HG02678 (cell line): ENCODE results near the gene SSNA1.

Source experiments
- ATAC-seq: cut with Tn5 transposase; IDR thresholded peaks from one replicate; pipeline ENCODE4 v1.9.1; 2021; ENCODE audit warnings: mild to moderate bottlenecking, moderate library complexity; ENCODE audit not compliant: unreplicated experiment

SSNA1 gene

DNA sequence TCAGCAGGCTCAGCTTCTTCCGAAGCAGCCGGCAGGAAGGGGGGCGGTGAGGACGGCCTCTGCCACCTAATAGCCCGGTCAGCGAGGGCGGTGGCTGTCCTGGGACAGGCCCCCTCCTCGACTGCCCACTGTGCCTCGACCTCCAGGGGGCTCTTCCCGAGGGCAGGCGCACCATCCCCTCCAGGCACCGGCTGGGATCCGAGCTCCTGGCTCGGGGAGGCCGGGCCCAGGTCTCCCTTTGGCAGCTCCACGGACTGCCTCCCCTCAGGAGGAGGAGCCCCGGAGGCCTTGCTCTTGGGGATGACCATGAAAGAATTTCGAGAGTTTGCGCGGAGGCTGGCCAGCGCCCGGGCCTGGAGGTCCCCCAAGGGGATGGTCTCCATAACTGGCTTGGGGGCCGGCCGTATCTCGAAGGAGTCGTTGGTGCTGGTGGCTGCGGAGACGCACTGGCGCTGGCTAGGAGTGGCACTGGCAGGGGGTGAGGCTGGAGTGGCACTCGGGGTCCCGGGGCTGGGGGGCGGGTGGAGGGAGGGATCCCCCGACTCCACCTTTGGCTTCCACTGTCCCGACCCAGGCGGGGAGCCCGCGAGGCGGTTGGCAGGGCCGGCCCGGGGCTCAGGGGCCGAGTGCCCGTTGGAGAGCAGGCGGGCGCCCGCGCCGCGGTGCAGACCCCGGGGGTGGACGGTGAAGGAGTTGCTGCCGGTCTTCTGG lies 11.1 kb downstream of the SSNA1 start:
- no peak for ATAC-seq

DNA sequence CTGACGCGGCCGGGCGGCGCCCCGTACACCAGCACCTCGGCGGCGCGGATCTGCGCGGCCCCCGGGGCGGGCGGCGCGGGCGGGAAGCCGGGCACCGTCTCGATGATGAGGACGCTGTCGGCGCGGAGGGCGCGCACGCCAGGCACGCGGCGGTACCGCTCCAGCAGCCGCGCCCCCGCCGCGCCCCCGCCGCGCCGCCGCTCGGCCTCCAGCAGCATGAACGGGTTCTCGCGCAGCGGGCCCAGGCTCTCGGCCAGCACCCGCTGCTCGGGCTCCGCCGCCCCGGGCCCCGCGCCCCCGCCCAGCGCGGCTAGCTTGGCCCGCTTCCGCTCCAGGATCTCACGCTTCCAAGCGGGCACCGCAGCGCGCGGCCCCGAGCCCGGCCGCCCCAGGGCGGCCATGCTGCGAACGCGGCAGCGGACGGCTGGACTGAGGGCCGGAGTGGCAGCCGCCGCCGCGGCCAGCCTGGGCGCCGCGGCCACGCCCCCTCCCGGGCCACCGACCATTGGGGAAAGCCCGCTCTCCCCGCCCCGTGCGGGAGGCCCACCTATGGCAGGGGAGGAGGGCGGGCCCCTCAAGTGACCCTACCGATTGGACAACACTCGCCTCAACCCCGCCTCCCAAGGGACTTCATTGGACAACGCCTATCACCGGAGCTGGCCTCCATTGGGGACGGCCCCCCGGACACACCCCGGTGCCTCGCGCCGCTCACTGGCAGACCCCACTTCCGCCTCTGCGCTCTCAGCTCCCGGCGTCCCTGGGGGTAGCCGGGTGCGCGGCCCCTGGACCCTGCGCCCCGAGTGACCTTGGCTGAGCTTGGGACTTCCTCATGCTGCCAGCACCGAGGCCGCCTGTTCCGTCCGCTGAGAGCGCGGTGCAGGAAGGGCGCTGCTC lies 12.1 kb downstream of the SSNA1 start, which contains the start of gene TPRN:
Gene TPRN (minus strand): TSS at position 431 of the 894 bp plus-strand sequence. CDS start 30 bp downstream, at position 401.
- peak; percentile 91 for ATAC-seq

DNA sequence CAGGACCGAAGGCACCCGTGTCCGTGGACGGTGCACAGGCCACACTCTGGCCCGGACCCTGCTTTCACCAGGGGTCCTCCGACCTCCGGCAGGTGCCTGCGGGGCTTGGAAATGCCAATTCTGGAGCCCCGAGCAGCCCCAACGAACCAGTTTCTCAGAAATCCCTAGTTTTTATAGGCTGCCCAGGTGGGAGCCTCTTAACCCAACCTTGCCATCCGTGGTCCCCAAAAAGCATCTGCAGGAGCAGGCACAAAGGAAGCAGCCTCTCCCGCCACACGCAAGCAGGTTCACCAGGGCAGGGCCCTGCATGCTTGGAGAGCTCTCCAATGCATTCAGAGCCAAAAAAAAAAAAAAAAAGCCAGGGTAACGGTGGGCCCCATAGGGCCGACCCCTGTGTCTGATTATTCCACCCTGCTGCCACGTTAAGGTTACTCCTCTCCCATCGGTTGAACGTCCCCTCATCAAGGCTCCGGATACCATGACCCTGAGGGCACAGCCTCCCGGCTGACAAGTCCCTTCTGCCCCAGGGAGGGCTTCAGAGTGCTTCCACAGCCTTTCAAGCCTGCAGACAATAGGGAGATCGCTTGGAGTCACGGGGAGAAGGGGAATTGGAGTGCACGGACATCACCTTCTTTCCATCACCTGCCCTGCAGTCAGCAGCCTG lies 12.9 kb downstream of the SSNA1 start:
- ATAC-seq = no peak

DNA sequence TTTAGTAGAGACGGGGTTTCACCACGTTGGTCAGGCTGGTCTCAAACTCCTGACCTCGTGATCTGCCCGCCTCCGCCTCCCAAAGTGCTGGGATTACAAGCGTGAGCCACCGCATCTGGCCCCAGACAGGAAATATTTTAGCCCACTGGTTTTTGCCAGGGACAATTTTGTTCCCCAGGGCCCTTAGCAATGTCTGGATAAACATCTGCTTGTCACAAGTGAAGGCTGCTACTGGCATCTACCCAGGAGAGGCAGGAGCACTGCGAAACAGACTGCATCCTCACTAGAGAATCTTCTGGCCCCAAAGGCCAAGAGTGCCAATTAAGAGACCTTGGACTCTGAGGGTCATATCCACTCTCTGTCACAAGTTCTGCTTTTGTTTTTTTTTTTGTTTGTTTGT lies 14.5 kb downstream of the SSNA1 start:
- no peak for ATAC-seq

DNA sequence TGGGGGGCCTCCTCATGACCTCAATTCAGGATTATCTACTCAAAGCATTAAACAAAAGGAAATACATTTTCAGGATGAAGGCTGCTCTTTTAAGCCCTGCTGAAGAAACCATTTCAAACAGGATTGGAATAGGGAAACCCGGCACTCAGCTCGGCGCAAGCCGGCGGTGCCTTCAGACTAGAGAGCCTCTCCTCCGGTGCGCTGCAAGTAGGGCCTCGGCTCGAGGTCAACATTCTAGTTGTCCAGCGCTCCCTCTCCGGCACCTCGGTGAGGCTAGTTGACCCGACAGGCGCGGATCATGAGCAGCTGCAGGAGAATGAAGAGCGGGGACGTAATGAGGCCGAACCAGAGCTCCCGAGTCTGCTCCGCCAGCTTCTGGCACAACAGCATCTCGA lies 16.3 kb downstream of the SSNA1 start:
- ATAC-seq = no peak

DNA sequence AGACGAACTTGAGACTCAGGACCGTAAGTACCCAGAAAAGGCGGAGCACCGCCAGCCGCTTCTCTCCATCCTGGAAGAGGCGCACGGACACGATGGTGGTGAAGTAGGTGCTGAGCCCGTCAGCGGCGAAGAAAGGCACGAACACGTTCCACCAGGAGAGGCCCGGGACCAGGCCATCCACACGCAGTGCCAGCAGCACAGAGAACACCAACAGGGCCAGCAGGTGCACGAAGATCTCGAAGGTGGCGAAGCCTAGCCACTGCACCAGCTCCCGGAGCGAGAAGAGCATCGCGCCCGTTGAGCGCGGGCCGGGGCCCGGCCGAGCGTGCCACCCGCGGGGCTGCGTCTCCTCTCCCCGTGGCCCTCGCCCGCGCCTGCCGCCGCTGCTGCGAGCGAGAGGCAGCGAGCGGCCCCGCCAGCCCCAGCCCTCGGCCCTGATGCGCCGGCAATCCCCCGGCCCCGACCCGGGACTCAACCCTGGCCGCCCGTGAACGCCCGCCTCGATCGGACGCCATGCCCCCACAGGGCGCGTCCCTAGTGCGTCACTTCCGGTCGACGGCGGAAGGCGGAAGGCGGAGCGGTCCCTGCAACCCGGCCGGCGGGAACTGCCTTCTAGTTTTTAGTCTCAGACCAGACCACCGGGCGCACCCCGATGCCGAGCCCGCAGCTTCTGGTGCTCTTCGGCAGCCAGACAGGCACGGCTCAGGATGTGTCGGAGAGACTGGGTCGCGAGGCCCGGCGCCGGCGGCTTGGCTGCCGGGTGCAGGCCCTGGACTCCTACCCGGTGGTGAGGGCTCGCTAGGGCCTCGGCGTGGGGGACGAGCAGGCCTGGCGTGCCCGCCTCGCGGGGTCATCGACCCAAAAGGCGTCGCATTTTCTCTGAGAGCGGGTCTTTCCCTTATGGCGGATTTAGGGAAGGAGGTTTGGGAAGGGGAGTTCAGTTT lies 16.9 kb downstream of the SSNA1 start, which contains the start of the genes NDOR1 and TMEM203:
Gene NDOR1 (plus strand): TSS at position 575 of the 944 bp plus-strand sequence. CDS start 78 bp downstream, at position 653.
Gene TMEM203 (minus strand): TSS at position 523 of the 944 bp plus-strand sequence. CDS start 234 bp downstream, at position 289.
- ATAC-seq = no peak

DNA sequence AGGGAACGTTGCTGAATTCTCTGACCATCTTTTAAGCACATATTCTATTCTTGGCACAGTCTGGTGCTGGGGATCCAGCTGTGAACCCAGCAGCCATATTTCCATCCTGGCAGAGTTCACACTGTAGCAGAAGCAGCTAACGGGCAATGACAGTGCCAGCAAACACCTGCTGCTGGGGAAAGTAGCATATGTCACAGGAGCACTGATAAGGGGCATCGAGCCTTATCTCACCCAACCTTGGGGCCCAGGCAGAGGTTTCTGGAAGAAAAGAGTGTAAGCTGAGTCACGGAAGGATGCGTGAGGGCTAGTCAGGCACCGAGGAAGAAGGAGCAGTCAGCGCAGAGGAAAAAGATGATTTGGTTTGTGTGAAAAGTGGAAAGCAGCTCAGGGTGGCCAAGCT lies 18.1 kb downstream of the SSNA1 start:
- no peak for ATAC-seq

DNA sequence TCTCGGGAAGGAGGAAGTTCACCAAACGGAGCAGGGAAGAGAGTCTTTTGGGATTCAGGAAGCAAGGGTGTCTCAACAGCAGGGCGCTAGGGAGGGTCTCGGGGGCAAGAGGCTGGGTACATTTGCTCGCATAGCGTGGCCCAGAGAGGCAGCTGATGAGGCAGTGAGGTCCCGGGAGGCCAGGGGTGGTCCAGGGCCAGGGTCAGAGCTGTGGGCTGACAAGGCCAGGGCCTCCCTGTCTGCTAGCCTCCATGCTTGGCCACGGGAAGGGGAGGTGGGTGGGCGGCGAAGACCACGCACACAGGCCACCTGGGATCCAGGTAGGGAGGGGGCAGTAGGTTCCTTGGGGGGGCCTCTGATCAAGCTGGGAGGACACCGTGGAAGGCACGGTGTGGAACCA lies 23.1 kb downstream of the SSNA1 start:
- ATAC-seq = no peak

DNA sequence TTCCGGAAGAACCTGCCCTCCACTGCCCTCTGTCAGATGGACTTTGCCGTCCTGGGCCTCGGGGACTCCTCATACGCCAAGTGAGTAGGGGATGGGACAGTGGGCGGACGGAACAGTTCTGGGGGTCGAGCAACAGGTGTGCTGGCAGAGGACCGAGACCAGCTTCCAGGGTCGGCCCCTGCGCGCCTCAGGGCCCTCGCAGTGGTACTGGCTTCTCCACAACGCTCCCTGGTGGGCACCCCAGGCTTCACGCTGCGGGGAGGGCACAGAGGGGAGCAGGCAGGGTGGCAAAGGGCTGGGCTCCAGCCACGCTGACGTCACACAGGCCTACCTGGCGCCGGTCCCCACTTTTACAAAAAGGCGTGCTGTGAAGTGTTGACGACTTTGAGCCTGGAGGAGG lies 24.0 kb downstream of the SSNA1 start:
- ATAC-seq = no peak

DNA sequence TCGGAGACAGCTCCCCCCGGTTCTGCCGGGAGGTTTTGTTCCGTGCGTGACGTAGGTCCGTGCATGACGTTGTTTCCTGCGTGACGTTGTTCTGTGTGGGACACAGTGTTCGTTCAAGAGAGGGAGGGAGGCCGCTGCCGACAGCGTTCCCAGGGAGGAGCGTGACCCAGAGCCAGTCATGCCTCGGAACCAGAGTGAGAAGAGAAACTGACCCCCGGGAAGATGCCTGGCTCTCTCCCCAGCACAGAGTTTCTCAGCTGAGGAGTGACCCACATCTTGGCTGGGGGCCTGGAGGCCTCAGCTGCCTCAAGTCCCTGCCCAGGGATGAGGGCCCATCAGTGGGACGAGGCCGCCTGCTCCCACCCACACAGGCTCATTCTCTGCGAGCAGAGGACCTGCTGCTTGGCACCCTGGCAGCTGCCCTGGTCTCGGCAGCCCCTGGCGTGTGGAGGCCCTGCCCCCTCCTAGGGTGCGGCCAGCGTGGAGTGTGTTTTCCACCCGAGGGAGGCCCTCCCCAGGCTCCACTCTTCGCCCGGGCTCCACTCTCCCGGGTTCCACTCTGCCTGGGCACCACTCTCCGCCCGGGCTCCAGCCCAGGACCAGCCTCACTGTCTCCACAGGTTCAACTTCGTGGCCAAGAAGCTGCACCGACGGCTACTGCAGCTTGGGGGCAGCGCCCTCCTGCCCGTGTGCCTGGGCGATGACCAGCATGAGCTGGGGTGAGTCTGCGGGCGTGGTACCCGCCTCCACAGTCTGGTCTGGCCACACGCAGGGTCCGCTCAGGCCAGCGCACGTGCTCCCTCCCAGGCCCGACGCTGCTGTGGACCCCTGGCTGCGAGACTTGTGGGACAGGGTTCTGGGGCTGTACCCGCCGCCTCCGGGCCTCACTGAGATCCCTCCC lies 24.9 kb downstream of the SSNA1 start:
- no peak for ATAC-seq

DNA sequence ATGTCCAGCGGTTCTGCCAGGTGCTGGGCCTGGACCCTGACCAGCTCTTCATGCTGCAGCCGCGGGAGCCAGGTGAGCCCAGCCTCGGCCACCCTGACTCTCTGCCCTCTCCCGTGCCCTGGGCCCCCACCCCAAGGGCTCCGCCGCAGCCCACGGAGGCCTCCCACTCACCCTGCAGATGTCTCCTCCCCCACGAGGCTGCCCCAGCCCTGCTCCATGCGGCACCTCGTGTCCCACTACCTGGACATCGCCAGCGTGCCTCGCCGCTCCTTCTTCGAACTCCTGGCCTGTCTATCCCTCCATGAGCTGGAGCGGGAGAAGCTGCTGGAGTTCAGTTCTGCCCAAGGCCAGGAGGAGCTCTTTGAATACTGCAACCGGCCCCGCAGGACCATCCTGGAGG lies 26.1 kb downstream of the SSNA1 start:
- ATAC-seq = no peak

DNA sequence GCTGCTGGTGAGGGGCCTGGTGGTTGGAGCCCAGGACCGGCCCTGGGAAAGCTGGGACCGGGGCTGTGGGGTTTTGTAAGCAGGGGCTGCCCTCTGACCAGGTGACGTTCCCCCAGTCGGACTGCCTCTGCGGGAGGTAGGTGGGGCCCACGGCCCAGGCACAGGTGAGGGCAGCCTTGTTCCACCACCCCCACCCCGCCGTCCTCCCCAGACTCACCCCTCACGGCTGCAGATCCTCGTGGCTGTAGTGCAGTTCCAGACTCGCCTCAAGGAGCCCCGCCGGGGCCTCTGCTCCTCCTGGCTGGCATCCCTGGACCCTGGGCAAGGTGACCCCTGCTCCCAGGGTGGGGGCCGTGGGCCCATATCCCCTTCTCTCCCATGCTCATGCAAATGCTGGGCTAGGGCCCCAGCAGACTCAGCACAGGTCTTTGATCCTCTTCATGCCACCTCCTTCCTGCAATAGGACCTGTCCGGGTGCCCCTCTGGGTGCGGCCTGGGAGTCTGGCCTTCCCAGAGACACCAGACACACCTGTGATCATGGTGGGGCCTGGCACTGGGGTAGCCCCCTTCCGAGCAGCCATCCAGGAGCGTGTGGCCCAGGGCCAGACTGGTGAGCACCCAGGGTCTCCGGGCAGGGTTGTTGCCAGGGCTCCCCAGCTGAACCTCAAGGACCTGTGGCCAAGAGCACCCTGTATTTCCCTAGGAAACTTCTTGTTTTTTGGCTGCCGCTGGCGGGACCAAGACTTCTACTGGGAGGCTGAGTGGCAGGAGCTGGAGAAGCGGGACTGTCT lies 26.9 kb downstream of the SSNA1 start:
- ATAC-seq = no peak

DNA sequence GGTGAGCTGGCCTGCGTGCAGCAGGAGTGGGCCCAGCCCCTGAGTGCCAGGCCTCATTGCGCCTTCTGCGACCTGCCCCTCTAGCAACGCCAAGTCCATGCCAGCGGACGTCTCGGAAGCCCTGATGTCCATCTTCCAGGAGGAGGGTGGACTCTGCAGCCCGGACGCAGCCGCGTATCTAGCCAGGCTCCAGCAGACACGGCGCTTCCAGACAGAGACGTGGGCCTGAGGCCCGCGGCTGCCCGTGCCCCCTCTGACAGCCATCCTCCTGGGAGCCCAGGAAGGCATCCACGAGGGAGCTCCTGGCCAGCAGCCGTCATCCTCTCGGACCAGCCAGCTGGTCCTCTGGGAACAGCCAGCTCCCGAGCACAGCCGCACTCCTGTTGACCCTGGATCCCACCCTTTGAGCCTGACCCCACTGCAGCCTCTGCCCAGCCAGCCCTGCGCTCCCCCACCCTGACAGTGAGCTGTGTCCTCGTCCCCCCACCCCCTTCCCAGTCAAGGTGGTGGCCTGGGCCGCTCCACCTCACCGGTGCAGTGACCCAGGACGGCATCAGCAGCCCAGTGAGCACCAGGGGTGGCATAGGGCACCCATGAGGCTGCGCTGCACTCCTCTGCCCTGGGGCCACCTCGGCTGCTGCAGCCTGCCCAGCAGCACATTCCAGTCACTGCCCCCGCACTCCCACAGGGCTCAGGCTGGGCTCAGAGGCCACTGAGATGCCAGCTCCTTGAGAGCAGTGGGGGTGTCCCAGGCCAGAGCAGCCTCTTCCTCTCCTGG lies 27.9 kb downstream of the SSNA1 start:
- no peak for ATAC-seq

DNA sequence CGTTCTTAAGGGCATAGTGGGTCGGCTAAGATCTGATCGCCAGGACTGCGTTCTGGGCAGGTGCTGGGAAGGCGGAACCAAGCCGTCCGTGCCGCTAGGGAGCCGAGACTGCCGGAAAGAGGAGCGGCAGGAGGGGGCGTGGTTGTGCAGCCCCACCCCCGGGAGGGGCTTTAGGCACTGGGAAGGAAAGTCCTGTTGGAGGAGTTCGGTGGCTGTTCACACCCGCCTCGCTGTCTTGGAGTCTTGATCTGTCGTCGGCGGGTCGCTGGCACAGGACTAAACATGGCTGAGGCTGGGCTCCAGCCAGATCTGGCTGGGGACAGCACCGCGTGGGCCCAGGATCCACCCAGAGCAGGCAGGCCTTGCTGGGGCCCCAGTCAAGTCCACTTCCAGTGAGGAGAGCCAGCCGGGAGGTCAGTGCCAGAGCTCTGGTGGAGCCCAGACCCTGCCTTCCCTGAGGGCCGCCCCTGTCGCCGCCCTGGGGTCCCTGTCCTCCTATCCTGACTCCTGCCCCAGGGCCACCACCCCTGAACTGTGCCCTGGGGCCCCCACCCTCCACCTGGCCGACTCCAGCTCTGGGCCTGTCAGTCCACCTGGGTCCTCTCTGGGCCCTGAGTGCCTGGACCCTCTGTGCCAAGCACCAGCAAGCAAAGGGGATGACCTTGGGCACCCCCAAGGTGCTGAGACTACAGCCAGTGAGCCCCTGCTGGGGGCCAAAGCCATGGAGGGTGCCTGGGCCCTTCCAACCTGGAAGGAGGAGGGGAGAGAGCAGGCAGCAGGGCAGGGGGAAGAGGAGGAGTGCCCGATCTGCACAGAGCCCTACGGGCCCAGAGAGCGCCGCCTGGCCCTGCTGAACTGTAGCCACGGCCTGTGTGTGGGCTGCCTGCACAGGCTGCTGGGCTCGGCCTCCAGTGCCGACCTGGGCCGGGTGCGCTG lies 29.1 kb downstream of the SSNA1 start:
- no peak for ATAC-seq

DNA sequence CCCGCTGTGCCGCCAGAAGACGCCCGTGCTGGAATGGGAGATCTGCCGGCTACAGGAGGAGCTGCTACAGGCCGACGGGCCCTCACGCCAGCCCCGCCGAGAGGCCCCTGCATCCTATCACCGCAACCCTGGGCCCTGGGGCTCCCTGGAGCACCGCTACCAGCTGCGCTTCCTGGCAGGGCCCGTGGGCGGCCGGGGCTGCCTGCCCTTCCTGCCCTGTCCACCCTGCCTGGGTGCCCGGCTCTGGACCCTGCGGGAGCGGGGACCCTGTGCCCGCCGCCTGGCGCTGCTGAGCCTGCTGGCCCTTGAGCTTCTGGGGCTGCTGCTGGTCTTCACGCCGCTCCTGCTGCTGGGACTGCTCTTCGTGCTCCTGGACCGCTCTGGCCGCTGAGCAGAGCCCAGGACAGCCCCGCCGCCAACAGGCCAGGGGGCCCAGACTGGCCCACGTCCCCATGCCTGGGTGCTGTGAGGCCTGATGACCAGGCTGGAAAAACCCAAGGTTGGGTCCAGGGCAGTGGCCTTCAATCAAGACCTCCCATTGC lies 29.8 kb downstream of the SSNA1 start:
- ATAC-seq = no peak

DNA sequence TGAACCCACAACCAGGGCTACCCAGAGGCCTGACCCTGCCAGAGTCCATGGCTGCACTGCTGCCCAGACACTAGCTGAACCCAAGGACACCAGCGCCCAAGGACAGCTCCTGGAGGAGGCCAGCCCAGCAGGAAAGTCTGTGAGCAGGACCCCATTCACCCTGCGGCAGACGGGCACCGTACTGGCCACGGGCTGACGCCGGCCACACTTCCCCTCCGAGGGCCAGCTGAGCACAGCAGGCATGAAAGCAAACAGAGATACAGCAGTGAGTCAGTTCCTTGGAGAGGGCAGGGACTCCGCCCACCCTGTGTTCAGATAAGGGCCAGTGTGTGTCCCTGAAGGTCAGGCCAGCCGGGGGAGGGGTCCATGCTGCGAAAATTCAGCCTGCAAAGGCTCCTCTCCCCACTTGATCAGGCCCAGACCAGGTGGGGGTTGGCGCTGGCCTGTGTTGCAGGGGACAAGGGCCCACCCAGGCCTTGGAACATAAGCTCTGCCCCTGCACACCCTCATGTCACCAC lies 30.3 kb downstream of the SSNA1 start:
- no peak for ATAC-seq
